ENCODE measurements around the gene GPC5. TPM values are rescaled to one million over a fixed set of nuclear protein-coding genes. Genes with fewer than 3 reads are reported as not detected.

The GPC5 gene
- total RNA-seq, 1 experiment from 2014 or later, result 0.21 TPM

DNA sequence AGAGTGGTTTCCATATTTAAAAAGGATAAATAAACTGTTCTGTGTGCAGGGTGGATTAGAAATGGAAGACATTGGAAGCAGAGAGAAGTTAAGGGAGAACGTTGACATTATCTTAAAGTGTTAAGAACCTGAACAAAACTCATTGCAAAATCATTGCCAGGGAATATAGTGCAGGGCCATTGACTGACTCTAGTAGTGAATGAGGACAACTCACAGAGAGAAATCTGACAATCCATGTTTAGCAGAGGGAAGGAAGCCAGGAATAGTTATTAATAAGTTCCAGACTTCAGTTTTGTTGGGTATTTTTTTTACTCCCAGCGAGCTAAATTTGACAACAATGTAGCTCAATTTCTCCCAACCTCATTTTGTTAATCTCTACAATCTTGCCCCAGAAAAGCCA is 1273.4 kb downstream of the GPC5 start:
- Histone ChIP-seq H3K9me3 (ENCODE audit: low read depth, low read length, poor library complexity, severe bottlenecking) (no peaks in the 10 kb centered on the region), H3K36me3 (ENCODE audit: insufficient read depth, low read length, poor library complexity, severe bottlenecking) (no peaks in the 10 kb centered on the region), H3K27me3 (replicated peaks; ENCODE audit: insufficient read depth, low read depth, low read length, poor library complexity) (no peaks in the 10 kb centered on the region), H3K4me1 (ENCODE audit: insufficient read depth, low read length, poor library complexity, severe bottlenecking) (no peaks in the 10 kb centered on the region), H3K27ac (ENCODE audit: low read depth, low read length, poor library complexity, severe bottlenecking) (no peak overlapping the region), H3K4me3 (ENCODE audit: low read depth, low read length, poor library complexity, severe bottlenecking) (no peak overlapping the region)
- intact Hi-C loops (cut with micrococcal nuclease; ENCODE audit: unreplicated experiment), result no loop called here
- BruUV-seq (replicated peaks), result no TSS peak
- TF ChIP-seq, protein P1, sequence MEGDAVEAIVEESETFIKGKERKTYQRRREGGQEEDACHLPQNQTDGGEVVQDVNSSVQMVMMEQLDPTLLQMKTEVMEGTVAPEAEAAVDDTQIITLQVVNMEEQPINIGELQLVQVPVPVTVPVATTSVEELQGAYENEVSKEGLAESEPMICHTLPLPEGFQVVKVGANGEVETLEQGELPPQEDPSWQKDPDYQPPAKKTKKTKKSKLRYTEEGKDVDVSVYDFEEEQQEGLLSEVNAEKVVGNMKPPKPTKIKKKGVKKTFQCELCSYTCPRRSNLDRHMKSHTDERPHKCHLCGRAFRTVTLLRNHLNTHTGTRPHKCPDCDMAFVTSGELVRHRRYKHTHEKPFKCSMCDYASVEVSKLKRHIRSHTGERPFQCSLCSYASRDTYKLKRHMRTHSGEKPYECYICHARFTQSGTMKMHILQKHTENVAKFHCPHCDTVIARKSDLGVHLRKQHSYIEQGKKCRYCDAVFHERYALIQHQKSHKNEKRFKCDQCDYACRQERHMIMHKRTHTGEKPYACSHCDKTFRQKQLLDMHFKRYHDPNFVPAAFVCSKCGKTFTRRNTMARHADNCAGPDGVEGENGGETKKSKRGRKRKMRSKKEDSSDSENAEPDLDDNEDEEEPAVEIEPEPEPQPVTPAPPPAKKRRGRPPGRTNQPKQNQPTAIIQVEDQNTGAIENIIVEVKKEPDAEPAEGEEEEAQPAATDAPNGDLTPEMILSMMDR (conservative IDR thresholded peaks at IDR 0.05; ENCODE audit: low read depth, low read length), result no peak
- no peak for TF ChIP-seq EZH2 (IDR thresholded peaks at IDR 0.05; ENCODE audit: borderline replicate concordance, low read depth, low read length, poor library complexity, severe bottlenecking)
- no peak for DNase-seq (ENCODE audit: low spot score)
- ChIA-PET POLR2A (ENCODE audit: low non-redundant PET) (no interaction called here), CTCF (no interaction called here)

DNA sequence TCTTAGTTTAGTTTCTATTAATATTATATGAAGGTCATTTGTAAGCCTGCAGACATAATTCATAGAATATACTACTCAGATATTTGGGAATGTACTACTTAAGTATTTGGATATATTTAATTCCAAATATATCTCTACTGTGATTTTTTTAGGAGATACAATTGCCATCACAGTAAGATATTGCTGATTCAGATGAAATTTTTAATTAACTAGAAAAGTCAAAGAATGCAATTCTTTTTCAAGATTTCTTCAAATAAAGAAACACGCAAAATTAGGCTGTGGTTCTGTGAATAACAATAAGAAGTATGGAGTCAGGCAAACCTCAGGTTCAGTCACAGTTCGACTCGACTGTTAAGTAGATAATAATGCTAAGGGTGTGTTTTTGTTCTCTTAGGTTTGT is 1277.8 kb downstream of the GPC5 start:
- Histone ChIP-seq H3K27me3 (replicated peaks; ENCODE audit: insufficient read depth, low read depth, low read length, poor library complexity) (no peaks in the 10 kb centered on the region), H3K27ac (ENCODE audit: low read depth, low read length, poor library complexity, severe bottlenecking) (no peak overlapping the region), H3K9me3 (ENCODE audit: low read depth, low read length, poor library complexity, severe bottlenecking) (no peaks in the 10 kb centered on the region), H3K36me3 (ENCODE audit: insufficient read depth, low read length, poor library complexity, severe bottlenecking) (no peaks in the 10 kb centered on the region), H3K4me1 (ENCODE audit: insufficient read depth, low read length, poor library complexity, severe bottlenecking) (no peaks in the 10 kb centered on the region), H3K4me3 (ENCODE audit: low read depth, low read length, poor library complexity, severe bottlenecking) (no peak overlapping the region)
- CTCF ChIA-PET, result no interaction called here
- POLR2A ChIA-PET (ENCODE audit: low non-redundant PET), result no interaction called here
- no peak for DNase-seq (ENCODE audit: low spot score)
- BruUV-seq (replicated peaks), result no TSS peak
- no peak for TF ChIP-seq EZH2 (IDR thresholded peaks at IDR 0.05; ENCODE audit: borderline replicate concordance, low read depth, low read length, poor library complexity, severe bottlenecking)
- TF ChIP-seq, protein P1 (conservative IDR thresholded peaks at IDR 0.05; ENCODE audit: low read depth, low read length), result no peak
- intact Hi-C loops (cut with micrococcal nuclease; ENCODE audit: unreplicated experiment), result no loop called here

DNA sequence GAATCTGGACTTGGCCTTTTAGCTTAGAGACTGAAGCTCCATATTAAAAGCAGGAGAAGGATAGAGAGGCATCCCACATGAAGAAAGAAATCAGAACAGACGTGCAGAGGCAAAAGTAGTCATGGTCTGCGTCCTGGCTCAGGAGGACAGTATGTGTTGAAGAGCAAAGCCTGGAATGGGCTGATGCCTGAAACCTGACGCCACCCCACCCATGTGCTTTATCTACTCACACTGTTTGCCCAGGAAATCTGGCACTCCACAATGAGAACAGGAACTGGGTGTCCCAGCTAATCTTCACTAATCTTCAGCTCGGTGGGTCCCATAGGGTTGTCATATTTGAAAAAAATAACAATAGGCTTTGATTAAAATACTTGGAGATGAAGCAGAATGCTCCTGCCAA is 1279.2 kb downstream of the GPC5 start:
- intact Hi-C loops (cut with micrococcal nuclease; ENCODE audit: unreplicated experiment), result no loop called here
- POLR2A ChIA-PET (ENCODE audit: low non-redundant PET), result no interaction called here
- Histone ChIP-seq H3K27me3 (replicated peaks; ENCODE audit: insufficient read depth, low read depth, low read length, poor library complexity) (no peaks in the 10 kb centered on the region), H3K4me3 (ENCODE audit: low read depth, low read length, poor library complexity, severe bottlenecking) (no peak overlapping the region), H3K36me3 (ENCODE audit: insufficient read depth, low read length, poor library complexity, severe bottlenecking) (no peaks in the 10 kb centered on the region), H3K27ac (ENCODE audit: low read depth, low read length, poor library complexity, severe bottlenecking) (no peak overlapping the region), H3K9me3 (ENCODE audit: low read depth, low read length, poor library complexity, severe bottlenecking) (no peaks in the 10 kb centered on the region), H3K4me1 (ENCODE audit: insufficient read depth, low read length, poor library complexity, severe bottlenecking) (no peaks in the 10 kb centered on the region)
- no TSS peak for BruUV-seq (replicated peaks)
- TF ChIP-seq EZH2 (IDR thresholded peaks at IDR 0.05; ENCODE audit: borderline replicate concordance, low read depth, low read length, poor library complexity, severe bottlenecking), result no peak
- TF ChIP-seq, protein P1 (conservative IDR thresholded peaks at IDR 0.05; ENCODE audit: low read depth, low read length), result no peak
- DNase-seq (ENCODE audit: low spot score), result peak; percentile 15
- CTCF ChIA-PET, result no interaction called here

Data from A673 (cell line).